Measurements from ENCODE around the gene MAN1C1. TPM values are rescaled to one million over a fixed set of nuclear protein-coding genes. Genes with fewer than 3 reads are reported as not detected.
A peak's percentile ranks its signal among the peaks of the same experiment; 100 is the strongest.

The MAN1C1 gene
- total RNA-seq, 1 donor from 2014 or later: 29.1 TPM

GRCh38 chr1:25739341-25739740, 122.8 kb downstream of the MAN1C1 start:
- Mint-ChIP-seq H3K27me3 (ENCODE audit: unreplicated experiment) (peaks cover 10% of the 10 kb centered on the region), H3K4me3 (ENCODE audit: unreplicated experiment) (no peak overlapping the region), H3K4me1 (ENCODE audit: unreplicated experiment) (peaks cover 10% of the 10 kb centered on the region), H3K36me3 (ENCODE audit: low read depth, unreplicated experiment) (peaks cover 14% of the 10 kb centered on the region), H3K9me3 (ENCODE audit: unreplicated experiment) (no peaks in the 10 kb centered on the region), H3K27ac (ENCODE audit: unreplicated experiment) (no peak overlapping the region)
- no peak for DNase-seq (ENCODE audit: low spot score)
- TF ChIP-seq CTCF (IDR thresholded peaks at IDR 0.05; ENCODE audit: unreplicated experiment): no peak

- H3K36me3 Mint-ChIP-seq (ENCODE audit: low read depth, unreplicated experiment): peaks cover 14% of the 10 kb centered on the region
- no peaks in the 10 kb centered on the region for H3K9me3 Mint-ChIP-seq (ENCODE audit: unreplicated experiment)
- DNase-seq (ENCODE audit: low spot score): no peak
- peaks cover 16% of the 10 kb centered on the region for H3K4me1 Mint-ChIP-seq (ENCODE audit: unreplicated experiment)
- no peak for TF ChIP-seq CTCF (IDR thresholded peaks at IDR 0.05; ENCODE audit: unreplicated experiment)
- peaks cover 10% of the 10 kb centered on the region for H3K27me3 Mint-ChIP-seq (ENCODE audit: unreplicated experiment)
- H3K27ac Mint-ChIP-seq (ENCODE audit: unreplicated experiment): no peak overlapping the region
- H3K4me3 Mint-ChIP-seq (ENCODE audit: unreplicated experiment): no peak overlapping the region
Observed at GRCh38 chr1:25740071-25740470, 123.5 kb downstream of the MAN1C1 start.

DNA sequence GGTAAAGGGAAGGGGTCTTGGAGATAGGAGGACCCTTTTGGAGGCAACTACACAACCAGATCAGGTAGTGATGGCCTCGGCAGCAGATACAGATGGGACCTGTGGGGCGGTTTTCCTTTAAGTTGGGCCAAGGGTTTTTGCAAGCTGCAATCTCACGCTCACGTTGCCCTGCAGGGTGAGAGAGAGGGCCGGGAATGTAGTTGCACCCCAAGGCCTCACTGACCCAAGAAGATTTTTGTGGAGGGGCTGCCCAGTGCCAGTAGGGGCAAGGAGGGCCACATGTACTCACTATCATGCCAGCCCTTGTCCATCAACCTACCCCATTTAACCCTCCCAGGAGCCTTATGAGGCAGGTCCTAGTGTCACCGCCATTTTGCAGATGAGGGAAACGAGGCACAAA, 125.7 kb downstream of the MAN1C1 start:
- no peak for TF ChIP-seq CTCF (IDR thresholded peaks at IDR 0.05; ENCODE audit: unreplicated experiment)
- H3K9me3 Mint-ChIP-seq (ENCODE audit: unreplicated experiment): no peaks in the 10 kb centered on the region
- no peak overlapping the region for H3K4me3 Mint-ChIP-seq (ENCODE audit: unreplicated experiment)
- H3K27me3 Mint-ChIP-seq (ENCODE audit: unreplicated experiment): peaks cover 10% of the 10 kb centered on the region
- no peak for DNase-seq (ENCODE audit: low spot score)
- H3K4me1 Mint-ChIP-seq (ENCODE audit: unreplicated experiment): peaks cover 15% of the 10 kb centered on the region
- H3K27ac Mint-ChIP-seq (ENCODE audit: unreplicated experiment): no peak overlapping the region
- peaks cover 14% of the 10 kb centered on the region for H3K36me3 Mint-ChIP-seq (ENCODE audit: low read depth, unreplicated experiment)

GRCh38 chr1:25743164-25744139, 126.9 kb downstream of the MAN1C1 start:
- Mint-ChIP-seq H3K4me1 (ENCODE audit: unreplicated experiment) (peaks cover 16% of the 10 kb centered on the region), H3K4me3 (ENCODE audit: unreplicated experiment) (no peak overlapping the region), H3K9me3 (ENCODE audit: unreplicated experiment) (no peaks in the 10 kb centered on the region), H3K36me3 (ENCODE audit: low read depth, unreplicated experiment) (peaks cover 10% of the 10 kb centered on the region), H3K27ac (ENCODE audit: unreplicated experiment) (no peak overlapping the region), H3K27me3 (ENCODE audit: unreplicated experiment) (peaks cover 10% of the 10 kb centered on the region)
- no peak for TF ChIP-seq CTCF (IDR thresholded peaks at IDR 0.05; ENCODE audit: unreplicated experiment)
- DNase-seq (ENCODE audit: low spot score): no peak

DNA sequence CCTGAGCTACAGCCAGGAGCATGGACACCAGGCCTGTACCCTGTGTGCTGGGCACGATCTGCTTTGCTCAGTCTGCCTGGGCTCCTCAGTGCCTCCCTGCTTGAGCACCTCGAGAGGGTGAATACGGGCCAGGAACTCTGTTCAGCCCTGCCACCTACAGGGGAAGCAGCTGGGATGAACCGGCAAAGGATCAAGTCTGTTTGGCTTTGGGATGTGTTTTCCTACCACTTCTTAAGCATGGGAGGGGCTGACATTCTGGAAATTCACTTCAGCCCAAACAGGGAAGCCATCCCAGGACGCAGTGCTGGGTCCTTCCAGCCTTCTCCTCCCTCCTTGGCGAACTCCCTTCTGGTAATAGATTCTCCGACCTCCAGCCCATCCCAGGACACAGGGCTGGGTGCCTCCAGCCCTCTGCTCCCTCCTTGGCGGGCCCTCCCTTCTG, 127.6 kb downstream of the MAN1C1 start:
- no peak overlapping the region for H3K4me3 Mint-ChIP-seq (ENCODE audit: unreplicated experiment)

More for the DNA sequence above, 127.6 kb downstream of the MAN1C1 start:
- DNase-seq (ENCODE audit: low spot score): peak; percentile 34
- no peak for TF ChIP-seq CTCF (IDR thresholded peaks at IDR 0.05; ENCODE audit: unreplicated experiment)
- Mint-ChIP-seq H3K9me3 (ENCODE audit: unreplicated experiment) (no peaks in the 10 kb centered on the region), H3K27me3 (ENCODE audit: unreplicated experiment) (peaks cover 10% of the 10 kb centered on the region), H3K36me3 (ENCODE audit: low read depth, unreplicated experiment) (peaks cover 10% of the 10 kb centered on the region), H3K27ac (ENCODE audit: unreplicated experiment) (no peak overlapping the region), H3K4me1 (ENCODE audit: unreplicated experiment) (peaks cover 16% of the 10 kb centered on the region)

Data from endothelial cell (in vitro differentiated cells).